ENCODE results near the gene HIGD2A. TPM values are rescaled to one million over a fixed set of nuclear protein-coding genes. Genes with fewer than 3 reads are reported as not detected.

Gene HIGD2A
- total RNA-seq, 5 donors from 2014 or later (not counting 1 experiment from before 2014, with no cell fraction given), result 88.5 to 117 (median 95.4) TPM

GRCh38 chr5:176368726-176369125 is 19.8 kb upstream of the HIGD2A start:
- Histone ChIP-seq H3K36me3 (ENCODE audit: control insufficient read depth in 2 of 2, extremely low read depth in 1 of 2, insufficient read depth in 1 of 2, low read length in 1 of 2) (peaks cover 5 to 21% of the 10 kb centered on the region in 2 donors), H3K4me3 (ENCODE audit: control insufficient read depth in 1 of 2, extremely low read depth in 1 of 2, low read length in 1 of 2) (no peak overlapping the region), H3K27ac (ENCODE audit: low read length) (no peak overlapping the region), H3K4me1 (ENCODE audit: control insufficient read depth in 1 of 2, extremely low read depth in 1 of 2, insufficient read depth in 2 of 2, low read length in 2 of 2) (peaks cover 0 to 15% of the 10 kb centered on the region in 2 experiments), H3K27me3 (replicated peaks in 1 of 2; ENCODE audit: control insufficient read depth in 2 of 2, extremely low read depth in 1 of 2, insufficient read depth in 2 of 2, low read length in 1 of 2) (no peaks in the 10 kb centered on the region), H3K9me3 (no peaks in the 10 kb centered on the region)
- ATAC-seq (replicated peaks in 1 of 4) (no peak), DNase-seq (no peak)
- Mint-ChIP-seq H3K4me1 (peaks cover 7 to 17% (median 16%) of the 10 kb centered on the region in 3 donors), H3K4me3 (no peak overlapping the region), H3K36me3 (peaks cover 22% of the 10 kb centered on the region), H3K27ac (no peak overlapping the region), H3K27me3 (no peaks in the 10 kb centered on the region), H3K9me3 (no peaks in the 10 kb centered on the region)
- CTCF ChIA-PET, result no interaction called here
- WGBS (ENCODE audit: insufficient coverage), result 98% methylated on average over 9 of the region's 13 CpGs
- POLR2A ChIA-PET, result interaction anchor here in 1 of 2 donors (0.5 kb wide), 1 partner anchor 75 kb away, joined by 4 read pairs; no protein-coding TSS in a partner anchor

DNA sequence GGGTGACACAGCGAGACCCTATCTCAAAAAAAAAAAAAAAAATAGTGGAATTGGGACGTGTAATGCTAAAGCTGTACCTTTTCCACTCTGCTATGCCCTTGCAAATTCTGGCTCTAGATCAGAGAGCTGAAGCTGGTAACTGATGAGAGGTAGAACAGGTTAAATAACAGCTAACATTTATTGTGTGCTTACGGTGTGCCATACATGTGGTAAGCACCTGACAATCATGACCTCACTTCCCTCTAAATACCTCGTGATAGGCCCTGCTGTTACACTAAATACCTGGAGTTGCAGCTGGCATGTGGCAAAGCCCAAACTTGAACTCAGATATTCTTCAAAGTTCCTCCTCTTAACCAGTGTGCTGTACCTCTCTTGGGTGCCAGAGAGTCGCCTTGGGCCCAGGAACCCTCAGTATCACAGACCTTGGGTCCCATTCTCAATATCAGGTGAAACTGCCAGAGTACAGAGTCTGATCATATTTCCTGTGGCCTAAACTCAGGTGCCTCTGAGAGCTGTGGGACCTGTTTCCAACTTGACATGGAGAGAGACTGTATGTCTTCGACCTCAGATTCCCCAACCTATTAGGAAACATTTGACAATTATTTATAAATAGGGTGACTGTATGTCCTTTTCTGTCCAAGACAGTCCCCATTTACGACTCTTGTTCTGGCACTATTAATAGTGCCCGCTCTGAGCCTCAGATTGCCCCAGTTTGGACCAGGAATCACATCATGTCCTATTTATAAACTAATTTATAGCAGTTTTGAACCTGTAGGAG is 18.4 kb upstream of the HIGD2A start:
- Histone ChIP-seq H3K4me1 (ENCODE audit: control insufficient read depth in 1 of 2, extremely low read depth in 1 of 2, insufficient read depth in 2 of 2, low read length in 2 of 2) (peaks cover 0 to 8% of the 10 kb centered on the region in 2 experiments), H3K36me3 (ENCODE audit: control insufficient read depth in 2 of 2, extremely low read depth in 1 of 2, insufficient read depth in 1 of 2, low read length in 1 of 2) (peaks cover 5 to 21% of the 10 kb centered on the region in 2 donors), H3K9me3 (no peaks in the 10 kb centered on the region), H3K27ac (ENCODE audit: low read length) (no peak overlapping the region), H3K4me3 (ENCODE audit: control insufficient read depth in 1 of 2, extremely low read depth in 1 of 2, low read length in 1 of 2) (no peak overlapping the region), H3K27me3 (replicated peaks in 1 of 2; ENCODE audit: control insufficient read depth in 2 of 2, extremely low read depth in 1 of 2, insufficient read depth in 2 of 2, low read length in 1 of 2) (no peaks in the 10 kb centered on the region)
- ChIA-PET POLR2A (no interaction called here), CTCF (interaction anchor here in 1 of 2 donors (1.0 kb wide), 1 partner anchor 8 kb away, joined by 3 read pairs; the partner anchor contains the start of gene KIAA1191)
- WGBS (ENCODE audit: insufficient coverage), result no CpG with 5 or more reads among the region's 8 CpGs
- no peak overlapping the region for H3K4me3 Mint-ChIP-seq
- DNase-seq (no peak), ATAC-seq (replicated peaks in 1 of 4) (no peak)
- H3K36me3 Mint-ChIP-seq, result peaks cover 22% of the 10 kb centered on the region
- peaks cover 4 to 9% (median 9%) of the 10 kb centered on the region in 3 donors for H3K4me1 Mint-ChIP-seq
- no peaks in the 10 kb centered on the region for H3K9me3 Mint-ChIP-seq
- H3K27me3 Mint-ChIP-seq, result no peaks in the 10 kb centered on the region
- no peak overlapping the region for H3K27ac Mint-ChIP-seq

DNA sequence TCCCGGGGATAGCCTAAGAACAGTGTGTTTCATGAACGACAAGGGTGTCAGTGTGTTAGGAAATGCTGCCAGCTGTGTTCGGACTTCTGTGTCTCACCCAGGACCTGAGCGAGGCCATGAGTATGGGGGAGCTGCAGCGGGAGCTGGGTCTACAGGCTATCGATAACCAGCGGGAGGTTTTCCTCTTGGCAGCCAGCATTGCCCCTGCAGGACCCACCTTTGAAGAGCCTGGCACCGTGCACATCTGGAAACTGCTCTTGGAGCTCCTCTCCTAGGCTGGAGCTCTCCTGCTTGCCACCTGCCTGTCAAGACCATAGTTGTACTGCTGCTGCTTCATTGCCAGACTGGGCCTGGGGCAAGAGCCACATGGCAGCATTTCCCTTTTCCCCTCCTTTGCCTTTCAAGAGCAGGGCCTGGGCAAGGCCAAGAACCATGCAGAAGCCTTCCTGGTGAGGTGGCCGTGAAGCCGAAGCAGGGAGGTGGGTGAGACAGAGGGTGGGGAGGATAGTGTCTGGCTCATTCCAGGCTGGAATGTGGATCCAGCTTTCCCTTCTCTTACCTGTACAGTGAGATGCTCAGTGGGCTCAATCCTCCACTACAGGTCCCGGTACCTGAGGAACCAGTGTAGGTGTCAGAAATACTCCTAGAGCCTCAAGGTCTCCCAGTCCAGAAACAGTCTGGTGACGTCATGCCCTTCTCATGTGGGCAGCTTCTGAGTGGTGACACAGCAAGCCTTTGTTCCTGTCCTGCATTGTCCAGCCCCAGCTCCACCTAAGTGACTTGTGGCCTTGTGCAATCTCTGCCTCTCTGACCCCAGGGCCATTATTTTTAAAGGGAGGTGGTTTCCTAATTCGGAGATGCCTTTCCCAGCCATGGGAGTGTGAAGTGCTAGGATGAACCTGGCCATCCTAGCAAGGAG is 16.7 kb upstream of the HIGD2A start:
- ATAC-seq (replicated peaks in 1 of 4), result no peak
- Mint-ChIP-seq H3K27ac (no peak overlapping the region), H3K36me3 (peaks cover 22% of the 10 kb centered on the region), H3K9me3 (no peaks in the 10 kb centered on the region), H3K4me3 (no peak overlapping the region), H3K4me1 (peaks cover 0 to 9% (median 6%) of the 10 kb centered on the region in 3 donors), H3K27me3 (no peaks in the 10 kb centered on the region)
- no peaks in the 10 kb centered on the region for H3K9me3 ChIP-seq
- no peak overlapping the region for H3K4me3 ChIP-seq (ENCODE audit: control insufficient read depth in 1 of 2, extremely low read depth in 1 of 2, low read length in 1 of 2)
- DNase-seq, result no peak
- POLR2A ChIA-PET, result interaction anchor here in 1 of 2 donors (0.6 kb wide), 1 partner anchor 45 kb away, joined by 3 read pairs; no protein-coding TSS in a partner anchor
- 92% methylated on average over 10 of the region's 13 CpGs for WGBS (ENCODE audit: insufficient coverage)
- CTCF ChIA-PET, result no interaction called here
- H3K36me3 ChIP-seq (ENCODE audit: control insufficient read depth in 2 of 2, extremely low read depth in 1 of 2, insufficient read depth in 1 of 2, low read length in 1 of 2), result peaks cover 5 to 23% of the 10 kb centered on the region in 2 donors
- H3K27ac ChIP-seq (ENCODE audit: low read length), result no peak overlapping the region
- H3K27me3 ChIP-seq (replicated peaks in 1 of 2; ENCODE audit: control insufficient read depth in 2 of 2, extremely low read depth in 1 of 2, insufficient read depth in 2 of 2, low read length in 1 of 2), result no peaks in the 10 kb centered on the region
- H3K4me1 ChIP-seq (ENCODE audit: control insufficient read depth in 1 of 2, extremely low read depth in 1 of 2, insufficient read depth in 2 of 2, low read length in 2 of 2), result no peaks in the 10 kb centered on the region

DNA sequence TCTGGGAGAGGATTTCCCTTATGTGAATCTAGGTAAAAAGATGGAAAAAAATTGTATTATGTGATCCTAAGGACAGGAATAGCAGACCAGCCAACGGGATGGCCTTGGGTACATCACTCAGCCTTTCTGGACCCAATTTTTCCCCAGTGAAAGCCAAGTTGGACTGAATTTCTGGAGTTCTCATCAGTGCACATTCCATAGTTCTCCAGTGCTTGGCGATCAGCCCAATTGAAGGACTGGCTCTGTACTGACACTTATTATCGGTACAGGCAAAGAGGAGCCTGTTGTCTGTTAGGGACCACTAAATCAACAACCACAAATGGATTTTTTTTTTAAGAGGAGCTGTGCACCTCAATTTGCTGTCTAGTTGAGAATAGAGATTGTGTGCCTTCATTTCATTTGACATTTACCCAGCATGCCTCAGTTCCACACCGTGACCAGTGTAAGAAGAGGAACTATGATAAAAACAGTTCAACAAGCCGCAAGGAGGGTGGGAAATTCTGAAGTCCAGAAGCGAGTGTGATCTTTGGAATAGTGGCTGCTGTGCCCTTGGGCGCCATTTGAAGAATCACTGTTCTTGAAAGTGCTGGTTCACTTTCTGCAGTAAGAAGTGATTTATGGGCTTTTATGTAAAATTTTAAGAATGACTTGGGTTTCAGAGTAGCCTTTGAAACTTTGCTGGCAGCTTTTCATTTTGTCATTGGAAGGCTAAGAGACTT is 15.3 kb upstream of the HIGD2A start:
- WGBS (ENCODE audit: insufficient coverage), result 94% methylated on average over 5 of the region's 7 CpGs
- Mint-ChIP-seq H3K9me3 (no peaks in the 10 kb centered on the region), H3K36me3 (peaks cover 13% of the 10 kb centered on the region), H3K27ac (no peak overlapping the region), H3K4me3 (no peak overlapping the region), H3K27me3 (no peaks in the 10 kb centered on the region), H3K4me1 (no peaks in the 10 kb centered on the region)
- no peak overlapping the region for H3K4me3 ChIP-seq (ENCODE audit: control insufficient read depth in 1 of 2, extremely low read depth in 1 of 2, low read length in 1 of 2)
- peaks cover 5 to 19% of the 10 kb centered on the region in 2 donors for H3K36me3 ChIP-seq (ENCODE audit: control insufficient read depth in 2 of 2, extremely low read depth in 1 of 2, insufficient read depth in 1 of 2, low read length in 1 of 2)
- no peaks in the 10 kb centered on the region for H3K9me3 ChIP-seq
- ChIA-PET POLR2A (no interaction called here), CTCF (no interaction called here)
- no peaks in the 10 kb centered on the region for H3K27me3 ChIP-seq (replicated peaks in 1 of 2; ENCODE audit: control insufficient read depth in 2 of 2, extremely low read depth in 1 of 2, insufficient read depth in 2 of 2, low read length in 1 of 2)
- DNase-seq, result no peak
- ATAC-seq (replicated peaks in 1 of 4), result no peak
- H3K4me1 ChIP-seq (ENCODE audit: control insufficient read depth in 1 of 2, extremely low read depth in 1 of 2, insufficient read depth in 2 of 2, low read length in 2 of 2), result no peaks in the 10 kb centered on the region
- no peak overlapping the region for H3K27ac ChIP-seq (ENCODE audit: low read length)

- H3K4me1 Mint-ChIP-seq, result no peaks in the 10 kb centered on the region
- H3K27ac ChIP-seq (ENCODE audit: low read length), result no peak overlapping the region
- no peak overlapping the region for H3K4me3 ChIP-seq (ENCODE audit: control insufficient read depth in 1 of 2, extremely low read depth in 1 of 2, low read length in 1 of 2)
- no peak overlapping the region for H3K27ac Mint-ChIP-seq
- no peak overlapping the region for H3K4me3 Mint-ChIP-seq
- ATAC-seq (replicated peaks in 1 of 4), result no peak
- H3K9me3 ChIP-seq, result no peaks in the 10 kb centered on the region
- peaks cover 17 to 33% of the 10 kb centered on the region in 2 donors for H3K36me3 ChIP-seq (ENCODE audit: control insufficient read depth in 2 of 2, extremely low read depth in 1 of 2, insufficient read depth in 1 of 2, low read length in 1 of 2)
- 58% methylated on average over 2 of the region's 3 CpGs for WGBS (ENCODE audit: insufficient coverage)
- POLR2A ChIA-PET, result no interaction called here
- CTCF ChIA-PET, result no interaction called here
- DNase-seq, result no peak
- H3K9me3 Mint-ChIP-seq, result no peaks in the 10 kb centered on the region
- H3K36me3 Mint-ChIP-seq, result peaks cover 24% of the 10 kb centered on the region
- no peaks in the 10 kb centered on the region for H3K27me3 Mint-ChIP-seq
- no peaks in the 10 kb centered on the region for H3K27me3 ChIP-seq (replicated peaks in 1 of 2; ENCODE audit: control insufficient read depth in 2 of 2, extremely low read depth in 1 of 2, insufficient read depth in 2 of 2, low read length in 1 of 2)
- no peaks in the 10 kb centered on the region for H3K4me1 ChIP-seq (ENCODE audit: control insufficient read depth in 1 of 2, extremely low read depth in 1 of 2, insufficient read depth in 2 of 2, low read length in 2 of 2)
Measured at GRCh38 chr5:176379881-176380280, 8.7 kb upstream of the HIGD2A start.

DNA sequence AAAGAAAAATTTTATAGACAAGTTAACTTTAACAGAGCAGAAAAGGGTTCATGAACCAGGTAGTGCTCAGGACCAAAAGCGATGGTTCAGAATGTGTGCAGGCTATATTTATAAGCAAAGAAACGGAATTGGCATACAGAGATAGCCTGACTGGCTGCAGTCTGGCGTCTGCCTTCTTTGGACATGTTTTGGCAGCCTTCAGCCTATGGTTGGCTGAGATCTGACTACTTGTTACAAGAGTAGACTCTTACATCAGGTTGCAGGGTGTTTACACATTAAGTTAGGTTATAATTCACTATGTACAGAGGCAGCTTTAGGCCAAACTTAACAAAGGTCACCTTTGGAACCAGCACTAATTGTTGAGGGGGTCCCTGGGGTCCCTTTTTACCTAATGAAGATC is 7.1 kb upstream of the HIGD2A start:
- no peak overlapping the region for H3K27ac Mint-ChIP-seq
- DNase-seq, result no peak
- Histone ChIP-seq H3K27ac (ENCODE audit: low read length) (no peak overlapping the region), H3K4me3 (ENCODE audit: control insufficient read depth in 1 of 2, extremely low read depth in 1 of 2, low read length in 1 of 2) (no peak overlapping the region), H3K9me3 (no peaks in the 10 kb centered on the region), H3K36me3 (ENCODE audit: control insufficient read depth in 2 of 2, extremely low read depth in 1 of 2, insufficient read depth in 1 of 2, low read length in 1 of 2) (peaks cover 17 to 47% of the 10 kb centered on the region in 2 donors), H3K4me1 (ENCODE audit: control insufficient read depth in 1 of 2, extremely low read depth in 1 of 2, insufficient read depth in 2 of 2, low read length in 2 of 2) (no peaks in the 10 kb centered on the region), H3K27me3 (replicated peaks in 1 of 2; ENCODE audit: control insufficient read depth in 2 of 2, extremely low read depth in 1 of 2, insufficient read depth in 2 of 2, low read length in 1 of 2) (no peaks in the 10 kb centered on the region)
- H3K27me3 Mint-ChIP-seq, result no peaks in the 10 kb centered on the region
- H3K36me3 Mint-ChIP-seq, result peaks cover 34% of the 10 kb centered on the region
- ChIA-PET CTCF (no interaction called here), POLR2A (no interaction called here)
- 80% methylated on average over 2 of the region's 3 CpGs for whole genome bisulfite sequencing (ENCODE audit: insufficient coverage)
- no peak overlapping the region for H3K4me3 Mint-ChIP-seq
- ATAC-seq (replicated peaks in 1 of 4), result no peak
- peaks cover 8 to 9% (median 8%) of the 10 kb centered on the region in 3 donors for H3K4me1 Mint-ChIP-seq
- H3K9me3 Mint-ChIP-seq, result no peaks in the 10 kb centered on the region

All from T-cell (primary cell).